ENCODE measurements around the gene ARMC7.

The ARMC7 gene

DNA sequence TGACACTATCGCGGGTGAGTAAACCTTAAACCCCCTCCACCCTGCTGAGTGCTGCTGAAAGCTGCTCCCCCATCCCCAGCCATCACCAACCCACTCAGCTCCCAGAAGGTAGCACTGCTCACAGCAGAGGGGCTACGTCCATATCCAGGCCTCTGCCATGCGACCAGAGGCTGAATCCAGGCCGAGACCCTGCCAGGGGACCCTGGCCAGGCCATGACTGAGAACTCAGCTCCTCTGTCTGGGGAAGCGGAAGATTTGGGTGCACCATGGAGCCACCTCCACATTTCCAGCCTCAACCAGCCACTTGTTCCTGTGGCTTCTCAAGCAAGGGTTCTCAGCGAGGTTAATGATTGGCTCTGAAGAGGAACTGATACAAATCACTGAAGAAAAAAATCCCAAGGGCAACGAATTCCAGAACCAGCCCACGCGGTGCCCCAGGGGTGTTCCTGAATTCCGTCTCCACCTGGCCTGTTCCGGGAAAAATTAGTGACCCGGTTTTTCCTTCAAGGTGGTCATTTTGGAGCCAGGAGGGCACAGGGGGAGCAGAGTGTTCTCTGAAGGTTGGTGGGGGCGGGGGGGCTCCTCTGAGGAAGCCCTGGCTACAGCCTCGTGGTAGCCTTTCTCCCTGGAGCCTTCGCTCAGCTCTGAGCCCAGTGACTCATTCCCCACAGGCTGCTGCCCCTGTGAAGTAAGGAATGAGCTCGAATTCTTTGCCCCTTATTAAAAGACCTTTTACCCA, 31.3 kb upstream of the ARMC7 start:
- FAIRE-seq, result no peak

DNA sequence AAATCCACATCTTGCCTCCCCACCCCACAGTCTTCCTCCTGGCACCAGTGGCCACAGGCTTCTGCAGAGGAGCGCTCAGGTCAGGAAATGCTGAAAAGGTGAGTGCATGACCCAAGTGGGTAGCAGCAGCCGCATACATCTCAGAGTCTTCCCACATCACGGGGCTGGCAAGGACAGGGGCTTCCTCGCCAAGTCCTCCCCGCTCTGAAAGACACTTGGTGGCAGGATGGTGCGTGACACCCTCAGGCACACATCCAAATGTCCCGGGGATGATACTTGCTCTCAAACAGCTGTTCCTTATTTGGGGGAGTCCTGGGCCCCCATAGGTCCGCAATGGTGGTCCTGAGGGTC, 30.8 kb upstream of the ARMC7 start:
- FAIRE-seq, result no peak

DNA sequence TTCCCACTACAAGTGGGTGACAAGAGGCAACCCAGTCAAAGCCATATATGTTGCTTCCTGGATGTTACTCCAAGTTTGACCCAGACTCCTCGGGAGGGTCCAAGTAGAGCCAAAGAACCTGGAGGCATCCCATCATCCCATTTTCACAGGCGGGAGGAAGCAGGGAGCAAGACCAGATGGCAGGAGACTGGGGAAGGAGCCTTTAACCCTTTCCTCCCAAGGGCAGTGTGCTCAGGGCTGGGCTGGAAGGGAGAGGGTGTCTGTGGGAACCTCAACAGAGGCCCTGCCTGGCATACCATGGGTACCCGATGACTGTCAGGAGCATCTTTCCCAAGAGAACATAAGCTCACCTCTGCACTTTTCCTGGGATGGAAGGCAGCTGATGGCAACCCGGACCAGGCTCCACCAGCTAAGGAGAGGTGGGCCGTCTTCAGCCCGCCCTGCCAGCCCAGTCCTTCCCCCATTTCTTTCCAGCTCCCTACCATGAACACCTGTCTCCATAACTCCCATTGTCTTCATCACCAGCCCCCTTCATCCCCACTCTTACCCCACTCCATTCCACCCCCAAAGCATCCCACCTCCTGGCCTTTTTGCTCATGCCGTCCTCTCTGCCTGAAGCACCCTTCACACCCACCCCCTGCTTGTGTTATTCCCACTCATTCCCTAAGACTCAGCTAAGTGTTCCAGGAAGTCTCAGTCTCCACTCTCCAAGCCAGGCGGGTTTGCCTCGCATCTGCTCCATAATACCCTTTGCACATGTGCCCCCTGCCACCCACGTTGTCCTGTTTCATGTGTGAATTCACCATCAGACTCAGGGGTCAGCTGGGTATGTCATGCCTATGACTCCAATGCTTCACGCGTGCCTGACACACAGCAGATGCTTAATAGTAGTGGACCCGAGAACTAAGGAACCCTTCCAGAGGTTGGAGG, 27.9 kb upstream of the ARMC7 start:
- FAIRE-seq, result no peak

DNA sequence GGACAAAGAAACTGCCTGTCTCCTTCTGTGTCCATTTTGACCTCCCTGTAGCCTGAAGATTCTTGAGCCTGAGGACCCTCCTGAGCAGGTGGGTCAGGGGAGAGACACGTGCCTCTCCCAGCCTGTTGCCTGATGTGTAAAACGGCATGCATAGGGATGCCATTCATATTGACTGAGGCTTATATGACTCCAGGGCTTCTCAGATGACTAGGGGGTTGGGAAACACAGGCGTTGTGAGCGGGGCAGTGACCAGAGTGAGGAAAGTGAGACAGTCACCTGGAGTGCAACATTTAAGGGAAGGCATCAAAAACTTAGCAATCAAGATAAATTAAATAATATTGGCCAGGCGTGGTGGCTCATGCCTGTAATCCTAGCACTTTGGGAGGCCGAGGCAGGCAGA, 27.1 kb upstream of the ARMC7 start:
- FAIRE-seq, result no peak

DNA sequence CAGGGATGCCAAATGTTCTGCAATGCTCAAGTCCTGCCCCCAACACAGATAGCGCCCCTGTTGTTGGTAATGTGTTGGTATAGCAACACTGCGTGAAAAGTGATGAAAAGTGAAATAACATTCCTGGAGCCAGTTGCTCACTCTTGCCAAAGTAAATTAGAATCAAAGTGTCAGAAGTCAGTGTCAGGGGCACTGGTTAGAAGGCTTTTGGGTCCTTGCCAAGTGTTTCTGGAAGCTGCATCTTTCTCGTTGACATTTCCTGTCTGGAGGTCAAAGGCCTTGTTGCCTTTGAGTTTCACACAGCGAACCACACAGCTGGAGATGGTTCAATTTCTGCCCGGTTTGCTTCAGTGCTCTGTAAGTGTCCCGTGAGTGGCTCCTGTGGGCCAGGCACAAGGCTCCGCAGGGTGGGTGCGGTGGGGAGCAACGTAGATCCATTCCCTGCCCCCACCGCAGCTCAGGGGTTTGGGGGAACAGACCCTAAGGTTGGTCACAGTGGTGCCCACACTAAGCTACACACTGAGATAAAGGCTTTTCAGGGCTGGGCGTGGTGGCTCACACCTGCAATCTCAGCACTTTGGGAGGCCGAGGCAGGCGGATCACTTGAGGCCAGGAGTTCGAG, 25.6 kb upstream of the ARMC7 start:
- no peak for FAIRE-seq

DNA sequence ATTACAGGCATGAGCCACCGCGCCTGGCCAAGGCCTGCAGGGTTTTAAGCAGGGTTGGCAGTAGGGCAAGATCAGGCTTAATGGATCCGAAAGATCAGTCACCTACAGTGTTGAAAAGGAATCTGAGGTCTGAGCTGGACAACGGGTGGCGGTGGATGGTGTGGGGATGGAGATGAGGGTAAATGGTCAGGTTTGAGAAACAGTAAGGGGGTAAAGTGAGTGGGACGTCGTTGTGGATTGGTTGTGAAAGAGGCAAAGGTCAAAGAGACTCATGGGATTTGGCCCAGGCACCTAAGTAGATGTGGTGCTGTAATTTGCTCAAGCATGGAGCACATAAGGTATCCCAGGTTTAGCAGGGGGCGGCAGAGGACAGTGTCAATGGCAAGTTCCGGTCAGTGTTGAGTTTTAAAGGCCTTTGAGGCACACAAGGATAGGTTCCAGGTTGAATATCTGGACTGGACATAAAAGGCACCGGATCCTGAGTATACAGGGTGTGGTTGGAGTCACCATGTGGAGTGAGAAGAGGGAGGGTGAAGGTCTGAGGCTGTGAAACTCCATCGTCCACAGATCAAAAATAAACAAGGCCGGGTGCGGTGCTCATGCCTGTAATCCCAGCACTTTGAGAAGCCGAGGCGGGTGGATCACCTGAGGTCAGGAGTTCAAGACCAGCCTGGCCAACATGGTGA, 23.1 kb upstream of the ARMC7 start:
- FAIRE-seq, result no peak

DNA sequence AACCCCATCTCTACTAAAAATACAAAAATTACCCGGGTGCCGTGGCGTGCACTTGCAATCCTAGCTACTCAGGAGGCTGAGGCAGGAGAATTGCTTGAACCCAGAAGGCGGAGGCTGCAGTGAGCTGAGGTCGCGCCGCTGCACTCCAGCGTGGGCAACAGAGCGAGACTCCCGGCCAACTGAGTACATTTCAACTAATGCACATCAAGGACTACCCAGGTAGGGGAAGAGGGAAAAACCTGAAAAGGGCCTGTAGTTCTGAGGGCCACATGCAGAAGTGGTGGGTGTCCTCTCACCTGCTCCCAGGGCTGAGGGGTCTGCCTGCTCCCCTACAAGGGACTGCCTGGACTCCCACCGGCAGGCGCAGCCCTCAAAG, 22.6 kb upstream of the ARMC7 start:
- no peak for FAIRE-seq

DNA sequence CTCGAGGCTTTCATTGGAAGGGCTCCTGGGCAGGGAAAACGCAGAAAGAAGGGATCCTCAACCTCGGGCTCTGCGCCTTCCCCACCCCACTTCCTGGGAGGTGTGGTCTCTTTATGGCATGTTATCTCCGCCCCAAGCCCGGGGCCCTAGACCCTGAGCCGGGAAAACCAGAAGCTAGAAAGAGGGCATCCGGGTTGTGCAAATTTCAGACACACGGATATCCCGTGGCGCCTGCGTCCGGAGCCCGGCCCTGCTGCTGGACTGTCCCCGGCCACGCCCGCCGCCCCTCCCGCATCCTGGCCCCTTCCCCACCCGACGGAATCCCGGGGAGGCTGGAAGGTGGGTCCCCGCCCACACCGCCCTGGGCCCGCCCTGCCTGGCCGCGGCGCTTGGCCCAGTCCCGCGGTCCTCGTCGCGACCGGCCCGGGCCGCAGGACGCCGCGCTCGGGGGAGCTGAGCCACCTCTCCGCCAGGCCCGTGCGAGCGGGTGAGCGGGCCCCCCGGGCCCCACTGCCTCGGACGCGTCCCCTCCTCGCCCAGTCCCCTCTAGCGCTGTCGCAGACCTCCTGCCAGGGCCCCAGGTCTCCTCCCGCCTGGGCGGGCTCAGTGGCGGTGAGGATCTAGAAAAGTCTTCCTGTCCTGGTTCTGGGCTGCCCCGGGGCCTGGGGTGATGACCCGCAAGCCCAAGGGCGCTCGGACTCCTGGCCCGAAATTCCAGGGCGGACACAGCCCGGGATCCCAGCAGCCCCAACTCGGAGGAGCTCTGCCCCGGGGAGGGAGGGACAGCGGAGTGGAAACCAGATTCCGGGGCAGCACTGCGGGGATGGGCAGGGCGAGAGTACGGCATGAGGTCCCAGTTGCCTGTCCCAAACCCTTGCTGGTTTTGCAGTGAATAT, 22.0 kb upstream of the ARMC7 start, which contains the start of gene SLC16A5:
Gene SLC16A5, plus strand, starts transcription at position 397 of the 896 bp plus-strand sequence. CDS start 5,683 bp downstream, outside the sequence.
- no peak for FAIRE-seq

DNA sequence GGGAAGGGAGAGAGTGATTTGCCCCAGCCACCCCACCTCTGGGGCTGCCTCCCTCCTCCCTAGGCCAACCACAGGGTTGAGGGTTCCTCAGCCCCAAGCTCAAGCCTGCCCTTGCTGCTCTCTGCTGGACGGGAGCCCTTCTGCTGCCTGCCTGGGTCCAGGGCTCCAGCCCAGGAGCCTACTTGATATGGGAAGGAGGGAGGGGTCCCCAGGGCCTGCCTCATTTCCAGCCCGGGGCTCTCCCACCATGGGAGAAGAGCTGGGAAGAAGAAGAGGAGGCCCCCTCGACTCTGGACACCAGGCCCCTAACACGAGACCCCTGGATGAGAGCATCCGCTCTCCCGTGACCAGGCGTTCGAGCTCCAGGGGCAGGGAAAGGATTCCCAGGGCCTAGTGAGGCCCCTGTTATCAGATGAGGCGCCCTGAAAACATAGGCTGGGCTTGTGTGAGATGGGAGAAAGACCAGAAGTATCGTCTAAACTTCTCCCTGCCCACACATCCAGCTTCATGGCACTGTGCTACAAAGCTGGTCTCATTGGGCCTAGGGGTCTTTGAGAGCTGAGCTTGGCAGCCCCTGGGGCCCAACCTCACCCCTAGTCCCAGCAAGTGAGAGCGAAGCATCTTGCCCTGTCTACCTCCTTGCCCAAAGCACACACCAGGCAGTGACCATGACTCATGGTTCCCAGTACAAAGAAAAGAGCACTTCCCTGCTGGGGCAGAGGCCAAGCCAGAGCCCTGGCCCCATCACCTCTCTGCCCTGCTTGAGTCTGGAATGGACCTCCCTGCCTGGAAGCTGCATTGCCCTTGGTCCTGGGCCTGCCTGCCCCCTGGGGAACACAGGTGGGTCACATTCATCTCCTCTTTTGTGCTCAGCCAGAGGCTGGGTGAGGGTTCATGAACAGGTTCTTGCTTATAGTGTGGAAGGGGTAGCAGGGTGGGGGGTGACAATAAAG, 21.0 kb upstream of the ARMC7 start:
- no peak for FAIRE-seq

DNA sequence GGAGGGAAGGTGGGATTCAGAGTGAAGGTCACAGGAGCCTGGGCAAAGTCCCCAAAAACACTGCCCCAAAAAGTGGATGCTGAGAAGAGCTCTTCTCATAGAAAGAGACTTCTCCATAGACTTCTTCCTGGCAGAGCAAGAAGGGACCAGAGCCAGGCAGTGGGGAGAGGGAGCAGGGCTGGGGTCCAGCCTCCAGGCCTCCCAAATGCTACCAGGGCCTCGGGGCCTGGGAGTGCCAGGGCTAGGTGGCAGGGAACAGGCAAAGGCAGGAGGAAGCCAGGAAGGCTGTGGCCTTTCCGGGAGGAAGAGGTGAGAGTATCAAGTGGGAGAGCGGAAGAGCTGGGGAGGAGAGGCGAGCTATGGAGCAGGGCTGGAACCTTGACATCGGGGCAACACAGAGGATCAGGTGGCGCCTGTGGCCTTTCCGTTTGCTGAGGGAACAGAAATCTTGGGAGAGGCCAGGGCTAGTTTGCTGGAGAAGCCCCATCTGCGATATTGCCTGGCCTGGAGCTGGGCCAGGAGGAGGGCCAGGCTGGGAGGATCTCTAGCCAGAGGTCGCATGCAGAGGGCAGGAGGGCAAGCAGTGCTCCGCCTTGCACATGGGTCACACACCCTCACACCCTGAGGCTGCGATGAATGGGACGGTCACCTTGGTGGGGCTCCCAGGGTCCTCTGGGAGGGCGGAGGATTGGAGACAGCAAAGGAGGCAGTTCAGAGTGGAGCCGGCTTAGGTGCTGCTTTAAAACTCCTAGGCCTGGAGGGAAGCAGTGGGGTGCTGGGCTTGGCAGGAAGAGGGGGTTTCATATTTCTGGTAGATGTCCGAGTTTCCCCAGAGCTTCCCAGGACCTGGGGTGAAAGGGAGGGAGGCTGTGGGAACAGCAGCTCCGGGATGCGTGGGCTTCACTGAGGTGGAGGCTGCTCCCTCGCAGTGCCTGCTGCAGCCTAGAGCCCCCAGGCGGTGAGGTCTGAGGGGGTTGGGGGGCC, 18.6 kb upstream of the ARMC7 start:
- no peak for FAIRE-seq

DNA sequence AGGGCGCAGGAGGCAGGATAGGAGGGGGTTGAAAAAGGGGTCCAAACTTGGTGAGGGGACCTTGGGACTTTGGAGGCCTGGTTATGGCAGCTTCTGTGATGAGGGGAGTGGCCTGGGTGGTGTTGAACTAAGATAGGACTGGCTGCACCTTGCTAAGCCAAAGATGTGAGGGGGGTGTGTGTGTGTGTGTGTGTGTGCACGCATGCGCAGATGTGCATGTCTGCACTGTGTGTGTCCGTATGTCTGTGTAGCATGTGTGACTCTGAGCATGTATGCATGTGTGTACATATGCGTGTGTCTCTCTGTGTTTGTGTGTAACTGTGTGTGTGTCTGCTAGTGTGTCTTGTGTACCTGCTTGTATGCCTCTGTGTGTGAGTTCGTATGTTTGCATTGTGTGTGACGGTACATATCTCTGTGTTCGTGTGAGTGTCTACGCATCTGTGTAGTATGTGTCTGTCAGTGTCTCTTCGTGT, 17.9 kb upstream of the ARMC7 start:
- FAIRE-seq, result no peak

DNA sequence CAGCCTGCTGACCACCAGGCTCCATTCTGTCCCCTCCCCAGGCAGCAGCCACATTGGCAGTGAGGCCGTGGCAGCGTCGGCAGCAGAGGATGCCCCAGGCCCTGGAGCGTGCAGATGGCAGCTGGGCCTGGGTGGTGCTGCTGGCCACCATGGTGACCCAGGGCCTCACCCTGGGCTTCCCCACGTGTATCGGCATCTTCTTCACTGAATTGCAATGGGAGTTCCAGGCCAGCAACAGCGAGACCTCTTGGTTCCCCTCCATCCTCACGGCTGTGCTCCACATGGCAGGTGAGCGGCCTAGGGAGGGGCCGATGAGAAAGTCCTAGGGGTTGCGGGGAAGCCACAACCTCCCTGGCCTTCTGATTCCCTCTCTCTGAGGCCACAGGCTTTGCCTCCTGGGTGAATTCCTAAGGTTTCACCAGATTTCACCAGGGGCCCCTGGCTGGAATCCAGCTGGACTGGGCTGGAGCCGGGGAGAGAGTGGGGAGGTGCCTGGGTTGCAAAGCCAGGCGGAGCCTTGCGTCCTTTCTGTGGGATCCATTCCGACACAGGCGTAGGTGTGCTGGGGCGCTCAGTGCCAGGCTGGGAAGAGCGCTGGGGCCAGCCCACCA, 16.1 kb upstream of the ARMC7 start:
- no peak for FAIRE-seq

DNA sequence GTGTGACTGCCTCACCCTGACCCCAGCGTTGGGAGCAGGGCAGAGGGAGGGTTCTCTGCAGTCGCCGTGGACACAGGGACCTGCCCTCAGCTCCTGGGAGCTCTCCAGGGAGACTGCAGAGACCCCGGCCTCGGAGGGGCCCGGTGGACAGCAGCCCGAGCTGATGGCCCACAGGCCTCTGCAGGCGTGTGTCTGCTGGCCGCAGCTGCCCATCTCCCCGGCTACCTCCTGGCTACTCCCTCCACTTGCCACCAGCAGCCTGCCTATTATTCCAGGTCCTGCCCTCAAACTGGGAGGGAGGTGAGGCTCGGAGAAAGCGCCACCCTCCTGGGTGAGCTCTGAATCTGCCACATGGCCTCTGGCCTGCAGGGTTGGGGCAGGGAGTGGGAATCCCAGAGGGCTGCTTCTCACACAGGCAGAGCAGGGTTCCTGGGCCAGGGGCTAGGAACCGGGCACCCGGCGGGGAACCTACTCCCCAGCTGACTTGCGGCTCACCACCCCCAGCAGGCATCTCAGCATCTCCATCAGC, 14.8 kb upstream of the ARMC7 start:
- no peak for FAIRE-seq

DNA sequence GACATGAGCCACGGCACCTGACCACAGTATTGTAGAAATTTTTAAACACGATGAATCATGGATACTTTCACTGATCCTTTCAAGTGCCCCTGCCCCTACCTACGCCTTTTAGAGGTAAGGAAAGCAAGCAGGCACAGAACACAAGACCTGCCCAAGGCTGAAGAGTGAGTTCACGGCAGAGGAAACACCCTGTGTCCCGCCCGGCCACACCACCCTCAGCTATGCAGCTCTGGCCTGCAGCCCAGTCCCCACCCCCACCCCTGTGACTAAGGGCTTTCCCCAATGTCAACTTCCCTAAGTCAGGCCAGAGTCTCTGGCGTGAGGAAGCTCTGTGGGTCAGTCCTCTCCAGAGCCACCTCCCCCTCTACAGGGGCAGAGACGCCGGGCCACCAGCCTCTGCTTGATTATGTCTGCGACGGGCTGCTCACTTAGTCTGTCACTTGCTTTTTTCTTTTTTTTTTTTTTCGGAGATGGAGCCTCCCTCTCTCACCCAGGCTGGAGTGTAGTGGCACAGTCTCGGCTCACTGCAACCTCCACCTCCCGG, 13.6 kb upstream of the ARMC7 start:
- no peak for FAIRE-seq

DNA sequence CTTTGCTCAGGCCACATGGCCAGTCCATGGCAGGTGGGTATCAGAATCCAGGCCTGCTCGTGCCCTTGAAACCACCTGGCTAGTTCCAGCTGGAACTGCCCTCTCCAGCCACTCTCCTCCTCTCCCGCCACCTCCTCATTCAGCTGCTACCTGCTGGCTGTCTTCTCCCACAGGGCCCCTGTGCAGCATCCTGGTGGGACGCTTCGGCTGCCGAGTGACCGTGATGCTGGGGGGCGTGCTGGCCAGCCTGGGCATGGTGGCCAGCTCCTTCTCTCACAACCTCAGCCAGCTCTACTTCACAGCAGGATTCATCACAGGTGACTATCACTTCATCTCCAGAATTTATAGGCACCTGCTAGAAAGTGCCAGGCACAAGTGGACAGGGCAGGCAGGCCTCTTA, 11.9 kb upstream of the ARMC7 start:
- no peak for FAIRE-seq

DNA sequence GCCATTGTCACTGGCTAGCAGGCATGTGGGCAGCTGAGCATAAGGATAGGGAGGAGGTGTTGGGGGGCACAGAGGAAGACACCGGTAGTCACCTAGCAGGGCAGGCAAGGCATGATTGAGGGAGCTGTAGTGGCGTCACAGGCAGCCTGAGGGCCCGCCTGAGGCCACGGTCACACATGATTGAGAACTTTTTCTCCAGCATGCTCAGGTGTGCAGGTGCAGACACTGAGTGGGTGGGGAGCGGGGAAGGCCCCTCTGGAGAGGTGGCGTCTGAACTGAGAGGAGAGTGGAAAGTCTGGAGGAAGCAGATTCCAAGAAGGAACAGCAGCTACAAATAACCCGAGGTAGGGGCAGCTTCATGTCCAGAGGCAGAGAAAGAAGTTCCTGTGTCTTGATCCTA, 10.9 kb upstream of the ARMC7 start:
- FAIRE-seq, result no peak

DNA sequence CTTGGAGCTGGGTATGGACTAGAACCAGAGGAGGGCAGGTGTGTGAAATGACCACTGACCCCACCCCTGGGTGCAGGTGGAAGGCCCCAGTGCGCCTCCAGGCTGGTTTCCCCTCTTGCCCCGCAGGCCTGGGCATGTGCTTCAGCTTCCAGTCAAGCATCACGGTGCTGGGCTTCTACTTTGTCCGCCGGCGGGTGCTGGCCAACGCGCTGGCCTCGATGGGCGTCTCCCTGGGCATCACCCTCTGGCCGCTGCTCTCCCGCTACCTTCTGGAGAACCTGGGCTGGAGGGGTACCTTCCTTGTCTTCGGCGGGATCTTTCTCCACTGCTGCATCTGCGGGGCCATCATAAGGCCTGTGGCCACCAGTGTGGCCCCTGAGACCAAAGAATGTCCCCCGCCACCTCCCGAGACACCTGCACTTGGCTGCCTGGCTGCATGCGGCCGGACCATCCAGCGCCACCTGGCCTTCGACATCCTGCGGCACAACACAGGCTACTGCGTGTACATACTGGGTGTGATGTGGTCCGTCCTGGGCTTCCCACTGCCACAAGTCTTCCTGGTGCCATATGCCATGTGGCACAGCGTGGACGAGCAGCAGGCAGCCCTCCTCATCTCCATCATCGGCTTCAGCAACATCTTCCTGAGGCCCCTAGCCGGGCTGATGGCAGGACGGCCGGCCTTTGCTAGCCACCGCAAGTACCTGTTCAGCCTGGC, 9.7 kb upstream of the ARMC7 start:
- no peak for FAIRE-seq

DNA sequence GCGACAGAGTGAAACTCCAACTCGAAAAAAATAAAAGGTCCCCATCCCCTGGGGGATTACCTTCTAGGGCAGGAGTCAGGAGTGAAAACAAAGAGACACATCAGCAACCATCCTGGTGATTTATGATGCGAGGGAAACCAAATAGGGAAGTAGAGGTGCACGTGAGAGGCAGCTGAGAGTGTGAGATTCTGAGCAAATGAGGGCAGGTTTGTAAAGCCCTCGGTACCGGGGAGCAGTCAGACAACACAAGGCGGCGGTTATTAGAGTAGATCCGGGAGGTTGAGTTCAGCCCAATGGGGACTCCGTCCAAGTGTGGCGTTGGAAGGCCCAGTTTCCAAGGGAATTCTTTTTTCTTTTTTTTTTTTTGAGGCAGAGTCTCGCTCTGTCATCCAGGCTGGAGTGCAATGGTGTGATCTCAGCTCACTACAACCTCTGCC, 7.4 kb upstream of the ARMC7 start:
- FAIRE-seq, result no peak

Measured in endometrium (tissue), 2 donors.